Liver (tissue), 3 donors: ENCODE results near the gene TMEM63C.

Source experiments
- ATF3 ChIP-seq: IDR thresholded peaks from 2 replicates; pipeline ENCODE4 v1.6.1; 2016; ENCODE audit warnings: antibody characterized with exemption
- CTCF ChIP-seq: fragments of 150-350 bp; IDR thresholded peaks from 2 replicates; pipeline ENCODE4 v1.5.1; 2017; ENCODE audit warnings: improper control_type of control experiment, low read depth, low read length; ENCODE audit not compliant: missing input control
- EGR1 ChIP-seq, 2 donors: IDR thresholded peaks; 2 replicates each; pipeline ENCODE4 v1.6.1; 2016 to 2018; ENCODE audit warnings: antibody characterized with exemption in 2 of 2, low read depth in 2 of 2
- GABPA ChIP-seq, 2 donors: IDR thresholded peaks in 1 of 2; conservative IDR thresholded peaks in 1 of 2; 2 replicates each; pipeline ENCODE4 v1.6.1; 2016; ENCODE audit warnings: antibody characterized with exemption in 2 of 2, mild to moderate bottlenecking in 1 of 2, moderate library complexity in 1 of 2
- MAX ChIP-seq: IDR thresholded peaks from 2 replicates; pipeline ENCODE4 v1.6.1; 2016; ENCODE audit warnings: antibody characterized with exemption
- NR2F2 ChIP-seq: IDR thresholded peaks from 2 replicates; pipeline ENCODE4 v1.6.1; 2016; ENCODE audit warnings: antibody characterized with exemption
- RAD21 ChIP-seq, 2 donors: IDR thresholded peaks; 2 replicates each; pipeline ENCODE4 v1.6.1; 2016; ENCODE audit warnings: antibody characterized with exemption in 2 of 2, mild to moderate bottlenecking in 2 of 2
- RXRA ChIP-seq, 2 donors: IDR thresholded peaks; 2 replicates each; pipeline ENCODE4 v1.6.1; 2017 to 2018; ENCODE audit warnings: antibody characterized with exemption in 2 of 2, mild to moderate bottlenecking in 1 of 2
- SP1 ChIP-seq: IDR thresholded peaks from 2 replicates; pipeline ENCODE4 v1.6.1; 2018; ENCODE audit warnings: antibody characterized with exemption, mild to moderate bottlenecking
- TAF1 ChIP-seq: conservative IDR thresholded peaks from 2 replicates; pipeline ENCODE4 v1.6.1; 2016; ENCODE audit warnings: antibody characterized with exemption, mild to moderate bottlenecking
- YY1 ChIP-seq: IDR thresholded peaks from 2 replicates; pipeline ENCODE4 v1.6.1; 2016; ENCODE audit warnings: antibody characterized with exemption, mild to moderate bottlenecking
- TF ChIP-seq, protein P1 (sequence below): IDR thresholded peaks from 2 replicates; pipeline ENCODE4 v1.6.1; 2016; ENCODE audit warnings: antibody characterized with exemption, mild to moderate bottlenecking
- donor health status: healthy.
- donor health status: healthy.

- TF ChIP-seq CTCF (no peak), NR2F2 (no peak), SP1 (no peak), RAD21 (IDR thresholded peaks at IDR 0.05) (no peak), RXRA (IDR thresholded peaks at IDR 0.05) (no peak), EGR1 (IDR thresholded peaks at IDR 0.05; ENCODE audit: low read depth in 2 of 2) (no peak), TAF1 (no peak), ATF3 (no peak), YY1 (no peak), GABPA (IDR thresholded peaks at IDR 0.05 in 1 of 2, conservative IDR thresholded peaks at IDR 0.05 in 1 of 2) (no peak), MAX (no peak)
- TF ChIP-seq, protein P1, sequence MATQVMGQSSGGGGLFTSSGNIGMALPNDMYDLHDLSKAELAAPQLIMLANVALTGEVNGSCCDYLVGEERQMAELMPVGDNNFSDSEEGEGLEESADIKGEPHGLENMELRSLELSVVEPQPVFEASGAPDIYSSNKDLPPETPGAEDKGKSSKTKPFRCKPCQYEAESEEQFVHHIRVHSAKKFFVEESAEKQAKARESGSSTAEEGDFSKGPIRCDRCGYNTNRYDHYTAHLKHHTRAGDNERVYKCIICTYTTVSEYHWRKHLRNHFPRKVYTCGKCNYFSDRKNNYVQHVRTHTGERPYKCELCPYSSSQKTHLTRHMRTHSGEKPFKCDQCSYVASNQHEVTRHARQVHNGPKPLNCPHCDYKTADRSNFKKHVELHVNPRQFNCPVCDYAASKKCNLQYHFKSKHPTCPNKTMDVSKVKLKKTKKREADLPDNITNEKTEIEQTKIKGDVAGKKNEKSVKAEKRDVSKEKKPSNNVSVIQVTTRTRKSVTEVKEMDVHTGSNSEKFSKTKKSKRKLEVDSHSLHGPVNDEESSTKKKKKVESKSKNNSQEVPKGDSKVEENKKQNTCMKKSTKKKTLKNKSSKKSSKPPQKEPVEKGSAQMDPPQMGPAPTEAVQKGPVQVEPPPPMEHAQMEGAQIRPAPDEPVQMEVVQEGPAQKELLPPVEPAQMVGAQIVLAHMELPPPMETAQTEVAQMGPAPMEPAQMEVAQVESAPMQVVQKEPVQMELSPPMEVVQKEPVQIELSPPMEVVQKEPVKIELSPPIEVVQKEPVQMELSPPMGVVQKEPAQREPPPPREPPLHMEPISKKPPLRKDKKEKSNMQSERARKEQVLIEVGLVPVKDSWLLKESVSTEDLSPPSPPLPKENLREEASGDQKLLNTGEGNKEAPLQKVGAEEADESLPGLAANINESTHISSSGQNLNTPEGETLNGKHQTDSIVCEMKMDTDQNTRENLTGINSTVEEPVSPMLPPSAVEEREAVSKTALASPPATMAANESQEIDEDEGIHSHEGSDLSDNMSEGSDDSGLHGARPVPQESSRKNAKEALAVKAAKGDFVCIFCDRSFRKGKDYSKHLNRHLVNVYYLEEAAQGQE, result no peak
These were observed 634 bp upstream of the TMEM63C start for GRCh38 chr14:77180726-77181602.
